ENCODE measurements around the gene MLKL. TPM values are rescaled to one million over a fixed set of nuclear protein-coding genes. Genes with fewer than 3 reads are reported as not detected.
A peak's percentile ranks its signal among the peaks of the same experiment; 100 is the strongest.
"Not testable (repeated sequence)": the region's sequence is repeated elsewhere in the genome, so short reads cannot be mapped to it uniquely, and the experiment has no call there.

Gene MLKL
- total RNA-seq, 4 donors from 2014 or later, result 6.0 to 12.0 (median 9.9) TPM

DNA sequence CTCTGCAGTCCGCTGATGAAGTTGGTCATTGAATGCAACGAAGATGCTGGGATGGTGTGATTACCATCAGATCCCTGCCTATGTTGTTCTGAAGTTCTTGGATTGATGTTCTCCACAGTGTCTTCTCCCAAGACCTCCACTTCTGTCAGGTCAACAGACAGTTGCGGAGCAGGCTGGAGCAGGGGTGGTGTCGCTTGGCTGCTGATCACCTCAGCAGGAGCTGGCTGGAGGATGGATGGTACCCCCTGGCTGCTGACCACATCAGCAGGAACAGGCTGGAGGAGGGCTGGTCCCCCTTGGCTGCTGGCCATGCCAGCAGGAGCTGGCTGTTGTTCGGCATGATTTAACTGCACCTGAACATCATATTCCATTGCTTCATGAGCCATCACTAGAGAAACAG is 39.6 kb downstream of the MLKL start:
- intact Hi-C loops (cut with DNase I), result no loop called here
- no peak for DNase-seq
- WGBS, 2 donors, result 96% methylated on average over 5 of the region's 5 CpGs
- Histone ChIP-seq H3K27me3 (no peaks in the 10 kb centered on the region), H3K4me3 (replicated peaks in 1 of 3) (no peak overlapping the region), H3K27ac (no peak overlapping the region), H3K4me1 (peaks cover 12 to 21% of the 10 kb centered on the region in 2 donors), H3K36me3 (peaks cover 7 to 16% of the 10 kb centered on the region in 2 donors), H3K9me3 (no peaks in the 10 kb centered on the region)
- TF ChIP-seq POLR2A (IDR thresholded peaks at IDR 0.05), result no peak
- TF ChIP-seq, protein P1, sequence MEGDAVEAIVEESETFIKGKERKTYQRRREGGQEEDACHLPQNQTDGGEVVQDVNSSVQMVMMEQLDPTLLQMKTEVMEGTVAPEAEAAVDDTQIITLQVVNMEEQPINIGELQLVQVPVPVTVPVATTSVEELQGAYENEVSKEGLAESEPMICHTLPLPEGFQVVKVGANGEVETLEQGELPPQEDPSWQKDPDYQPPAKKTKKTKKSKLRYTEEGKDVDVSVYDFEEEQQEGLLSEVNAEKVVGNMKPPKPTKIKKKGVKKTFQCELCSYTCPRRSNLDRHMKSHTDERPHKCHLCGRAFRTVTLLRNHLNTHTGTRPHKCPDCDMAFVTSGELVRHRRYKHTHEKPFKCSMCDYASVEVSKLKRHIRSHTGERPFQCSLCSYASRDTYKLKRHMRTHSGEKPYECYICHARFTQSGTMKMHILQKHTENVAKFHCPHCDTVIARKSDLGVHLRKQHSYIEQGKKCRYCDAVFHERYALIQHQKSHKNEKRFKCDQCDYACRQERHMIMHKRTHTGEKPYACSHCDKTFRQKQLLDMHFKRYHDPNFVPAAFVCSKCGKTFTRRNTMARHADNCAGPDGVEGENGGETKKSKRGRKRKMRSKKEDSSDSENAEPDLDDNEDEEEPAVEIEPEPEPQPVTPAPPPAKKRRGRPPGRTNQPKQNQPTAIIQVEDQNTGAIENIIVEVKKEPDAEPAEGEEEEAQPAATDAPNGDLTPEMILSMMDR (IDR thresholded peaks at IDR 0.05), result no peak

DNA sequence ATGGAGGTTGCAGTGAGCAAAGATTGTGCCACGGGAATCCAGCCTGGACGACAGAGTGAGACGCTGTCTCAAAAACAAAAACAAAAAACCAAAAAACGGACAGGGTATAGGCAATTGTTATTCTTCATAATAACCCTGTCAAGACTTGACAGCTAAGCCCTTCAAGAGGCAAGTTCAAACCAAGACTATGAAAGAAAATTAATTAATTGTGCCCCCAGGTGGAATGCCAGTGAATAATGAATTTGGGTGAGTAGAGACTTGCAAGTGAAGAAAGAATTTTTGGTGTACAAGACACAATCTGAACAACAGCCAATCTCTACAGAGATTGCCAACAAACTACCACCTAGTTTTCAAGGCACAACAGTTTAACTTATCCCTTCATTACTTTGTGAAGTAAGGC is 40.3 kb downstream of the MLKL start:
- TF ChIP-seq, protein P1 (IDR thresholded peaks at IDR 0.05), result no peak
- no peak for TF ChIP-seq POLR2A (IDR thresholded peaks at IDR 0.05)
- Histone ChIP-seq H3K4me3 (replicated peaks in 1 of 3) (no peak overlapping the region), H3K9me3 (no peaks in the 10 kb centered on the region), H3K27me3 (no peaks in the 10 kb centered on the region), H3K4me1 (peaks cover 8 to 14% of the 10 kb centered on the region in 2 donors), H3K36me3 (peaks cover 10 to 16% of the 10 kb centered on the region in 2 donors), H3K27ac (no peak overlapping the region)
- 91 to 93% methylated on average over 4 of the region's 4 CpGs for WGBS, 2 donors
- DNase-seq, result no peak
- intact Hi-C loops (cut with DNase I), result no loop called here

DNA sequence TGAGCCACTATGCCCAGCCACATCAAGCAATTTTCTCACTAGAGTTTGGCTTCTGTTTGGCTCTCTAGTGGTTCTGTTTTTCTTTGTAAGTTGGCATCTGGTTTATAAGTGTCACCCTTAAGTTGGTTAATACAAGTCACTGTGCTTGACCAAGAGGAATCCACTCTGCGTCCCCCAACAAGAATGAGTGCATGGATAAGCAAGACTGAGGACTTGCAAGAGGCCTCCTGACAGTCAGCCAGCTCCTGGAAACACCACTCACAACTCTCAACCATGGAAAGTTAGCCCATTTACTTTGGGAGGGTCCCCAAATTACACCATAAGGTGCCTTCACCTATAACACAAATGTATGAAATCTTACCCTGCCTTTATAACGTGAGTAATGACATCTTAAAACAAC is 41.6 kb downstream of the MLKL start:
- Histone ChIP-seq H3K27me3 (no peaks in the 10 kb centered on the region), H3K36me3 (peaks cover 8 to 16% of the 10 kb centered on the region in 2 donors), H3K4me1 (peaks cover 8 to 19% of the 10 kb centered on the region in 2 donors), H3K27ac (peak overlapping the region in 2 of 3 donors; percentile 48 to 52), H3K4me3 (replicated peaks in 1 of 3) (no peak overlapping the region), H3K9me3 (no peaks in the 10 kb centered on the region)
- no peak for TF ChIP-seq POLR2A (IDR thresholded peaks at IDR 0.05)
- TF ChIP-seq, protein P1 (IDR thresholded peaks at IDR 0.05), result no peak
- peak; percentile 88 to 91 for DNase-seq
- intact Hi-C loops (cut with DNase I), result no loop called here
- 46 to 47% methylated on average over 2 of the region's 2 CpGs for WGBS, 2 donors

DNA sequence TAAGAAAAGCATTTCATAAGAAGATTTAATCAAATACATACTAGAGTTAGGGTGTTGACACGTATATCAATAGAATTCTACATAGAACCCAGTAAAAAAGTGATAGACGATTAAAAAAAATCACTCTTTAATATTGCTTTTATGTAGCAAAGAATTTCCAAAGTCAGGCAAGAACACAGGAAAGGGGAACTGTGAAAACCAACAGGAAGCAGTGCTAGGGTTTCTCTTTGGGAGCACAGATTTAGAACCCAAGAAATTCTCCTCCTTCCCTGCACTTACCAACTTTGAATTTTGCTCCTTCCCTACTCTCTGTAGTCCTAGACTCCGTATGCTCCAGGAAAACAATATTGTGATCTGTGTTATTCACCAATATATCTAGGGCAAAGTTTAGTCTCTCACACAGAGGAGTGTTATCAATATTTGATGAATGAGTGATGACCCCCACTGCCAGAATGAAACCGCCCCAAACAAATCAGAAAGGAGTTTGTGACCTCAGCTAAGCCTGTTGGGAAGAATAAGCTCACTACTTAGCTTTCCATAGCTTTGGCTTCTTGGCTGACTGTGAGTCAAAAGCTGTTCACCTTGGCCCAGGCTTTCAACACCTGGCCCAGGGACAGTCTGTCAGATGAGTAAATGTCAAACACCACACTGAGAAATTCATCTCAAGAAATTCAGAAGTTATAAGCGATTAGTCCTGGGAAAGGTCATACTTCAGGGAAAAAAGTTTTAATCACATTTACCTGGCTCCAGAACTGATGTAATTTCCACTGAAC is 42.6 kb downstream of the MLKL start:
- 70 to 74% methylated on average over 5 of the region's 5 CpGs for WGBS, 2 donors
- H3K36me3 ChIP-seq, result peaks cover 3 to 16% of the 10 kb centered on the region in 2 donors
- no peak for TF ChIP-seq POLR2A (IDR thresholded peaks at IDR 0.05)
- TF ChIP-seq, protein P1 (IDR thresholded peaks at IDR 0.05), result no peak
- H3K27me3 ChIP-seq, result no peaks in the 10 kb centered on the region
- peaks cover 8 to 19% of the 10 kb centered on the region in 2 donors for H3K4me1 ChIP-seq
- DNase-seq, result no peak
- peak overlapping the region in 2 of 3 donors; percentile 1 to 48 for H3K27ac ChIP-seq
- no peak overlapping the region for H3K4me3 ChIP-seq (replicated peaks in 1 of 3)
- H3K9me3 ChIP-seq, result no peaks in the 10 kb centered on the region
- intact Hi-C loops (cut with DNase I), result no loop called here

DNA sequence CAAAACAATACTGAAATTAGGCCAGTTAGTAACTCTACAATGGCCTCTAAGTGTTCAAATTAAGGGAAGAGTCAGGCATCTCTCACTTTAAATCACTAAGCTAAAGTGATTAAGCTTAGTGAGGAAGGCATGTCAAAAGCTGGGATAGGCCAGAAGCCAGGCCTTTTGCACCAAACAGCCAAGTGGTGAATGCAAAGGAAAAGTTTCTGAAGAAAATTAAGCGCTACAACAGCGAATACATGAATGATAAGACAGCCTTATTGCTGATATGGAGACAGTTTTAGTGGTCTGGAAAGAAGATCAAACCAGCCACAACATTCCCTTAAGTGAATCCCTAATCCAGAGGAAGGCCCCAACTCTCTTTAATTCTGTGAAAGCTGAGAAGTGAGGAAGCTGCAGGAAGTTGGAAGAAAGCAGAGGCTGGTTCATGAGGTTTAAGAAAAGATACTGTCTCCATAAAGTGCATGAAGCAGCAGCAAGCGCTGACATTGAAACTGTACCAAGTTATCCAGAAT is 46.1 kb downstream of the MLKL start:
- H3K4me3 ChIP-seq (replicated peaks in 1 of 3), result no peak overlapping the region
- TF ChIP-seq, protein P1 (IDR thresholded peaks at IDR 0.05), result no peak
- no peak for TF ChIP-seq POLR2A (IDR thresholded peaks at IDR 0.05)
- peaks cover 0 to 9% of the 10 kb centered on the region in 2 donors for H3K36me3 ChIP-seq
- no peak overlapping the region for H3K27ac ChIP-seq
- no peaks in the 10 kb centered on the region for H3K27me3 ChIP-seq
- DNase-seq, result no peak
- peaks cover 6 to 18% of the 10 kb centered on the region in 2 donors for H3K4me1 ChIP-seq
- 91 to 94% methylated on average over 3 of the region's 3 CpGs for WGBS, 2 donors
- intact Hi-C loops (cut with DNase I), result no loop called here
- no peaks in the 10 kb centered on the region for H3K9me3 ChIP-seq

DNA sequence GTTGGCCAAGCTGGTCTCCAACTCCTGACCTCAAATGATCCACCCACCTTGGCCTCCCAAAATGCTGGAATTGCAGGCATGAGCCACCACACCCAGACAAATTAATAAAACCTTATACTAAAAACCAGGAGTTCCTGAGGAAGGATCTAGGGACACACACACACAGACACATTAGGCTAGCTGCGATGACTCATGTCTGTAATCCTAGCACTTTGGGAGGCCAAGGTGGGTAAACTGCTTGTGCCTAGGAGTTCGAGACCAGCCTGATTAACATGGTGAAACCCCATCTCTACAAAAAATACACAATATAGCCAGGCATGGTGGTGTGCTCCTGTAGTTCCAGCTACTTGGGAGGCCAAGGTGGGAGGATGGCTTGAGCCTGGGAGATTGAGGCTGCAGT is 47.8 kb downstream of the MLKL start:
- intact Hi-C loops (cut with DNase I); H3K9me3 ChIP-seq; H3K4me3 ChIP-seq (replicated peaks in 1 of 3); H3K27ac ChIP-seq; H3K4me1 ChIP-seq; DNase-seq; H3K27me3 ChIP-seq: not testable (repeated sequence)
- peaks cover 0 to 19% of the 10 kb centered on the region in 2 donors for H3K36me3 ChIP-seq
- 96 to 100% methylated on average over 2 of the region's 2 CpGs for WGBS, 2 donors
